ENCODE measurements around the gene LIPE.

LIPE gene

DNA sequence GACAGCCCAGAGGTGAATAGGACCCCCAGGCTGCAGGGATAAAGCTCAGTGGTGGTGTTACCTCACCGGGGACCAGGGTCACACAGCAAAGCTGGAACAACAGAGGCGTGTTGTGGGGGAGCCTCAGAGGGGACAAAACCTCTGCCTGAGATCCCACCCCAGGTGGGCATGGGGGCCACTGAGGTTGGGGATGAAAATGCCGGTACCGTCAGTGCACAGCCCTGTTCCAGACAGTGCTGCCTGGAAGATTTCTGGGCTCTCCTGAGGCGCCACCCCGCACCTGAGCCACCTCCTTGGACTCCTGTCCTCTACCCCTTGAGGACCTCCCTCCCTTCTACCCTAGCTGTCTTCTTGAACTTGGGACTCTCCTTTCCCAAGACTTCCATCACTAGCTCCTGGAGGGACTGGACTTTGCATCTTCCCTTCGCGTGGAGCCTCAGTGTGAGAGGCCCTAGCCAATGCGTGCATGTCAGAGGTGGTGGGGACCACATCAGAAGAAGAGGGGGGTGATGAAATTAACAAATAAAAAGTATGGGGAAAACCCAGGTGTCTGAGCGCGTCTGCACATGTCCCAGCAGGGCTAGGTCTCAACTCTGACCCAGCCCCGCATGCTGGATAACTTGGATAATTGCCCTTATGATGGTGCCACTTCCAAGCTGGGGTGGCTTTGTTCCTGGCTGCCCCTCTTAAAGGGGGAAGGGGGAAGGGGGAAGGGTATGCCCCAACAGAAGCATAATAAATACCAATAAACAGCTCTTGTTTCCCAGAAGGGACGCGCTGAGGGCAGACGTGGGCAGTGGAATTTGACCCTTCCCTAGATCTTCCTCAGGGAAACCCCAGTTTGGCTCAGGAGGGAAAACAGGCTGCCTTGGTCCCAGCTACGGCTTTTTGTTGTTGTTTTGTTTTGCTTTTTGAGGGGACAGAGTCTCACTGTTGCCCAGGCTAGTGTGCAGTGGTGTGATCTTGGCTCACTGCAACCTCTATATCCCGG, 48.7 kb downstream of the LIPE start:
- DNase-seq: no peak

DNA sequence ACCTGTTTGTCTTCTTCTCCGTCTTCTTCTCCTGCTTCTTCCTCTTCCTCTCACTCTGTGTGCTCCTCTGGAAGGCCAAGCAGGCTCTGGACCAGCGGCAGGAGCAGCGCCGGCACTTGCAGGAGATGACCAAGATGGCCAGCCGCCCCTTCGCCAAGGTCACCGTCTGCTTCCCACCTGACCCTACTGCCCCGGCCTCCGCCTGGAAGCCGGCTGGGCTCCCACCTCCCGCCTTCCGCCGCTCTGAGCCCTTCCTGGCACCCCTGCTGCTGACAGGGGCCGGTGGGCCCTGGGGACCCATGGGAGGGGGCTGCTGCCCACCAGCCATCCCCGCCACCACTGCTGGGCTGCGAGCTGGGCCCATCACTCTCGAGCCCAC, 51.0 kb downstream of the LIPE start:
- no peak for DNase-seq

DNA sequence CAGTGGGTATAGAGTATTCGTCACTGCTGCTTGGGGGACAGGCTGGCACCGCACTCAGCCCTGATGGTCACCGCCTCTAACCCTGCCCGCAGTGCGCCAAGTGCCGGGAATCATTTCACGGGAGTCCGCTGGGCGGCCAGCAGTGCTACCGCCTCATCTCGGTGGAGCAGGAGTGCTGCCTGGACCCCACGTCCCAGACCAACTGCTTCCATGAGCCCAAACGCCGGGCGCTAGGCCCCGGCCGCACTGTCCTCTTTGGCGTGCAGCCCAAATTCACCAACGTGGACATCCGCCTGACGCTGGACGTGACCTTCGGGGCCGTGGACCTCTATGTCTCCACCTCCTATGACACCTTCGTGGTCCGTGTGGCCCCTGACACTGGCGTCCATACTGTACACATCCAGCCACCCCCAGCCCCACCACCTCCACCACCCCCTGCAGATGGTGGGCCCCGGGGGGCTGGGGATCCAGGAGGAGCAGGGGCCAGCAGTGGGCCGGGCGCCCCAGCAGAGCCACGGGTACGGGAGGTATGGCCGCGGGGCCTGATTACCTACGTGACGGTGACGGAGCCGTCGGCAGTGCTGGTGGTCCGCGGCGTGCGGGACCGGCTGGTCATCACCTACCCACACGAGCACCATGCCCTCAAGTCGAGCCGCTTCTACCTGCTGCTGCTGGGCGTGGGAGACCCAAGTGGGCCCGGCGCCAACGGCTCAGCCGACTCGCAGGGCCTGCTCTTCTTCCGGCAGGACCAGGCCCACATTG, 51.6 kb downstream of the LIPE start:
- DNase-seq: no peak

DNA sequence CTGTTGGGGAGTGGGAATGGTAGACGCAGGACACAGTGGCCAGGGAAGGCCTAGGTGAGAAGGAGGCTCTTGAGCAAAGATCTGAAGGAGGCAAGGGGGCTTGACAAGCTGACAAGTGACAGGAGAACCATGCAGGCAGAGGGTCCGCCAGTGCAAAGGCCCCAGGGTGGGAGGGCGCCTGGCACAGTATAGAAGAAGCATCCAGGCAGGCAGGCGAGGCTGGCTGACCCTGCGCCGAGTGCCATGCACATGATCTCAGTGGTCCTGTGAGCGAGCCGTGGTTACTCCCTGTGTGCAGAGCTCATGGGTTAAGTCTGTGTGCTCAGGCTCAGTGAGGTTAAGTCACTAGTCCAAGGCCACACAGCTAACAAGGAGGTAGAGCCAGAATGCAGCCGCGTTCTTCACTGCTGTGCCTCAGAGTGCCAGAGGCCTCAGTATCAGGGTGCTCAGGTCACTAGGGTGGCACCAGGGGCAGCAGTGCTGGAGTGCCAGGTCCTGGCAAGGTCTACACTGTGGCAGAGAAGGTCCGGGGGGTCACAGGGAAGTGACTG, 52.3 kb downstream of the LIPE start:
- DNase-seq: no peak

DNA sequence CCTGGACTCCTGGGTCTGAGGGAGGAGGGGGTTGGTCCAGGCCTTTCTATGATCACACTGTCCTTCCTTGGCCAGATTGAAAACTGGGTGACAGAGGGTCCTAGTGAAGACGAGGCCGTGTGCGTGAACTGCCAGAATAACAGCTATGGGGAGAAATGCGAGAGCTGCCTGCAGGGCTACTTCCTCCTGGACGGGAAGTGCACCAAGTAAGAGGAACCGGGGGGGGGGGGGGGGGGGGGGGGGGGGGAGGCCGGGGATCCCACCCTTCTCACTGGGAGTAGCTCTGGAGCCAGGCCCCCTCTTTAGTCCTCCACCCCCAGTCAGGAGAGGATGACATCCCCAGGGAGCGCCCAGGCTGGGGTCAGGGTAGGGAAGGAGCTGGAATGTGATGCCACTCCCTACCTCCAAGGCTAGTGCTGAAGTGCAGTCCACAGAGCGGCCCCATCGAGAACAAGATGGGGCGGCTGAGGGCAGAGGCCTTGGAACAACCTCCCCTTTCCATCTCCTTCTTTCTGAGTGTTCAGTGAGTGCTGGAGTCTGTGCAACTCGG, 56.5 kb downstream of the LIPE start:
- DNase-seq: no peak

DNA sequence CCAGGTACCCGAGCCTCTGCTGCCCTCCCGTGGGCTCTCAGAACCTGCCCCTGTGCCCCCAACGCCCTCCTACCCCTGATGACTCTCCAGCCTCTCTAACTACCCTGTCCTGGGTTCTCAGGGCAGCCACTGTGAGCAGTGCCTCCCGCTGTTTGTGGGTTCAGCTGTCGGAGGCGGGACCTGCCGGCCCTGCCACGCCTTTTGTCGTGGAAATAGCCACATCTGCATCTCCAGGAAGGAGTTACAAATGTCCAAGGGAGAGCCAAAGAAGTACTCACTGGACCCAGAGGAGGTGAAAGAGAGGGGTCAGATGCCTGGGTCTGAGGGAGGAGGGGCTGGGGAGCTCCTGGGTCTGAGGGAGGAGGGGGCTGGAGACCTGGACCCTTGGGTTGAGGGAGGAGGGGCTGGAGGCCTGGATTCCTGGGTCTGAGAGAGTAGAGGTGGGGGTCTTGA, 57.1 kb downstream of the LIPE start:
- DNase-seq: no peak

DNA sequence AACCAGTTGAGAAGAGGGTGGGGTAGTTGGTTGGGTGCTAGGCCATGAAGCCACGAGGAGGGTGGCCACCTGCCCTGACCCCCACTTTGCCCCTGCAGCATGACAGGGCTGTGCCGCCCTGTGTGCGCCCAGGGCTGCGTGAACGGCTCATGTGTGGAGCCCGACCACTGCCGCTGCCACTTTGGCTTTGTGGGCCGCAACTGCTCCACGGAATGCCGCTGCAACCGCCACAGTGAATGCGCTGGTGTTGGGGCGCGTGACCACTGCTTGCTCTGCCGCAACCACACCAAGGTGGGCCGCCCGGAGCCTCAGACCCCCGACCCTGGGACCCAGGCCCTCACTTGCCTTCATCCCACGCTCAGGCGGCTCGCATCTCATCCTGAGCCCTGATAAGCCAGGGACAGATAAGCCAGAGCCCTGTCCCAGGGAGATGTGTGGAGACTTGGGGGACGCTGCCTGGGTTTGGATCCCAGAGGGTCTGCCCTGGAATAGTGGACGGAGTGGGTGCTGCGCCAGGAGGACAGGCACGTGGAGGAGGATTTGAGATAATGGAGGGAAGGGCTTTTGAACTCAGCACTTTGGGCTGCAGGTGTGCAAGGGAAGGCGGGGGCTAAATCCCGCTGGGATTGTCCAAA, 57.6 kb downstream of the LIPE start:
- DNase-seq: no peak

DNA sequence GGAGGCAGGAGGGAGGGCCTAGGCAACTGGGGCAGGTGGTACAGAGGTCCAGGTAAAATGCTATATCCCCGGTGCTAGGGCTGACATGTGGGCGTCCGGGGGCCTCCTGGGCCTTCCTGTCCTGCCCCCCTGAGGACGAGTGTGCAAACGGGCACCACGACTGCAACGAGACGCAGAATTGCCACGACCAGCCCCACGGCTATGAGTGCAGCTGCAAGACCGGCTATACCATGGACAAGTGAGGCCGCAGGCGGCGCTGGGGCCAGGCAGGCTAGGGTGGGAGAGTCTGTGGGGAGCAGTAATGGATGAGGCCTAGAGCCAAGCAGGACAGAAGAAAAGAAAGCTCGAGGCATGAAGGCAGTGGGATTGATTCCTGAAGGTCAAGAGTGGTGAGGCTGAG, 58.4 kb downstream of the LIPE start:
- DNase-seq: no peak

DNA sequence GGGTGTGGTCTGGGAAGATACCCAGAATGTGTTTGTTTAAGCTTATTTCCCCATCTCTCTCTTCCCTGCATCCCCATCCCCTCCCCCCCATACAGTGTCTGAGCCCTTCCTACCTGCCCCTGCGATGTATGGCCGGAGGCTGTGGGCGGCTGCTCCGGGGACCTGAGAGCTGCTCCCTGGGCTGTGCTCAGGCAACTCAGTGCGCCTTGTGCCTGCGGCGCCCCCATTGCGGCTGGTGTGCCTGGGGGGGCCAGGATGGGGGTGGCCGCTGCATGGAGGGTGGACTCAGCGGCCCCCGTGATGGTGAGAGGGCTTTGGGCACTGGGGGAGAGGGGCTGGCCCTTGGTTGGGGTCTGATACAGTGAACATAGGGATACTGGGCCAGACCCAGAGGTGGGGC, 58.8 kb downstream of the LIPE start:
- no peak for DNase-seq

DNA sequence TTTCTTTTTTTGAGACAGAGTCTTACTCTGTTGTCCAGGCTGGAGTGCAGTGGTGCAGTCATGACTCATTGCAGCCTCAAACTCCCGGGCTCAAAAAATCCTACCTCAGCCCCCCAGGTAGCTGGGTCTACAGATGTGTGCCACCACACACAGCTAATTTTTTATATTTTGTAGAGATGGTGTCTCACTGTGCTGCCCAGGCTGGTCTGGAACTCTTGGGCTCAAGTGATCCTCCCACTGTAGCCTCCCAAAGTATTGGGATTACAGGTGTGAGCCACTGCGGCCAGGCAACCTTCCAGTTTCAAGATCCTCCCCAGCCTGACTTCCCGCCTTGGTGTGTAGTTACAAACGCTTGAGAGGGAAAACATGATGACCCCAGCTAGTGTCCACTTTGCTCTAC, 59.3 kb downstream of the LIPE start:
- DNase-seq: no peak

DNA sequence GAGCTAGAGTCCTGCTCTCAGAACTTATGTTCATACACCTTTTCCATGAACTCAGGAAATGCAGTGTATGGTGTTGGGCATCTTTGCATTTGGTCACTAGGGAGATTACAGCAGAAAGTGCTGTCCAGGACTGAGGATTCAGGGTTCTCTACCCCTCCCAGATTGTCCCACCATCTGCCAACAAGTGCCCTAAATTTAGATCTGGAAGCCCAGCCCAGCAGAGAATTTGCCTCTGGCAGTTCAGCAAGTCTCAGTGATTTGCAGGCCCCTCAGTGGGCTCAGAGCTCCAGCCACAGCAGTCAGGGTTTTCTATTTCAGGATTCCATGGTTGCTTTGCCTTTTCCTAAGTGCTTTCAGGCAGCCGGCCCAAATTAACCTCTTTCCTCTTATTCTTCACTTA, 60.5 kb downstream of the LIPE start:
- DNase-seq: no peak

DNA sequence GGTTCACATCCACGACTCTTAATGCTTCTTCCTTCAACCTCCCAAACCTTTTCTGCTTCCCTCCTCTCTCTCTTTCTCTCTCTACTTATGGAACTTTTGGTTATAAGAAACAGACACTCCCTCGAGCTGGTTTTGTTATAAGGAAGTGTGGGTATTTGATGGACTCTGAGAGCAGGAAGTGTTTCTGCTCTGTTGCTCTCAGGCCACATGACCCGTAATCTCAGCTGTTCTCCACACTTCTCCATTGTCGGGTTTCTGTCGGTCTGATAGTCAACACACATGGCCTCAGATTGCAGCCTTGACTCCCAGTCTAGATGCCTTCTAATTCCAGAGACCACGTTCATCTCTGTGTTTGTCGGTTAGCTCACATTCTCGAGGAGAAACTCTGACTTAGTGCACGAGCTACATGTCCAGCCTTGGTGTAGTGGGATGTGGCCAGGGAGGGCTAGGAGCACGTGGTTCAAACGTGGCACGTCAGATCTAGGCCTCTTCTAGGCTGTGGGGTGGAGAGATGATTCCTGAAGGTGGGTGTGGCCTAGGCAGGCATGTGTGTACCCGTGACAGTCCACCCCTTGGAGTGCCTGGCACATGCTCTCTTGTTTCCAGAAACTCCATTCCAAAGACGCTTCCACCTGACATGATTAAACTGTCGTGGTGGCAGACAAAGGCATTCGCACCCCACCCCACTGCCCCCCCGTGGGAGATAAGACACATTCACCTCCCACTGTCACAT, 63.4 kb downstream of the LIPE start:
- no peak for DNase-seq

DNA sequence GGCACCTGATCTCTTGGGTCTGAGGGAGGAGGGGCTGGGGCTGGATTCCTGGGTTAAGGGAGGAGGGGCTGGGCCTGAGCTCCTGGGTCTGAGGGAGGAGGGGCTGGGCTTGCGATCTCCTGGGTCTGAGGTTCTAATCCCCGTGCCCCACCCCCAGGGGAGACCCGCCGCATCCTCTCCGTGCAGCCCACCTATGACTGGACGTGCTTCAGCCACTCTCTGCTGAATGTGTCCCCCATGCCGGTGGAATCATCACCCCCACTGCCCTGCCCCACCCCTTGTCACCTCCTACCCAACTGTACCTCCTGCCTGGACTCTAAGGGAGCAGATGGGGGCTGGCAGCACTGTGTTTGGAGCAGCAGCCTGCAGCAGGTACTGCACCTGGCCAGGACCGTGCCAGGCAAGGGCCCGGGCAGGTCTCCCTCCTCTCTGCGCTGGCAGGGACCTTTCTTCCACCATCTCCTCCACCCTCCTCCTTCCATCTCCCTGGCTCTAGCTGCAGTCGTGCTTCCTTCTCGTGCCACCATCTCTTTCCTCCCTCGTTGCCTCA, 64.2 kb downstream of the LIPE start:
- DNase-seq: no peak

DNA sequence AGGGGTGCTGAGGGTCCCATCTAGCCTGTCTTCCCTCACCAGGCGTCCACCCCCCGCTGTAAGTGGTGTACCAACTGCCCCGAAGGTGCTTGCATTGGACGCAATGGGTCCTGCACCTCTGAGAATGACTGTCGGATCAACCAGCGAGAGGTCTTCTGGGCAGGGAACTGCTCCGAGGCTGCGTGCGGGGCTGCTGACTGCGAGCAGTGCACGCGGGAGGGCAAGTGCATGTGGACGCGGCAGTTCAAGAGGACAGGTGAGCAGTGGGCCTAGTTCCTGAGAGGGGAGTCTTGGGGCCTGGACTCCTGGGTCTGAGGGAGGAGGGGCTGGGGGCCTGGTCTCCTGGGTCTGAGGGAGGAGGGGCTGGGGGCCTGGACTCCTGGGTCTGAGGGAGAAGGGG, 64.8 kb downstream of the LIPE start:
- no peak for DNase-seq

DNA sequence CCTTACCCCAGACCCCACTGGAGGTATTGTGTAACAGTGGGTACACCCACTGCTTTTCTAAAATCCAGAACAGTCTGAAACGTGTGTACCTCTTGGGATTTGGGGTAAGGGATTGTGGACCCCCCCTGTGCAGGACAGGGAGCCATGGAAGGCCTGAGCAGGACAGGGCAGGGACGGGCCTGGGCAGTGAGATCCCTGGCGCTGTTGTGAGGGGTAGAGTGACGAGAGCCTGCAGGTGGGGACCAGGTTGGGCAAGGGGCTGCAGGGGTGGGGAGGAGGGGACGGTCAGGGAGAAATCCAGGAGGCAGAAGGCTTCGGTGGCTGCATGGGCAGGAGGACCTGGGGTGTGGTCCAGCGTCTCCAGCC, 65.7 kb downstream of the LIPE start:
- DNase-seq: no peak

DNA sequence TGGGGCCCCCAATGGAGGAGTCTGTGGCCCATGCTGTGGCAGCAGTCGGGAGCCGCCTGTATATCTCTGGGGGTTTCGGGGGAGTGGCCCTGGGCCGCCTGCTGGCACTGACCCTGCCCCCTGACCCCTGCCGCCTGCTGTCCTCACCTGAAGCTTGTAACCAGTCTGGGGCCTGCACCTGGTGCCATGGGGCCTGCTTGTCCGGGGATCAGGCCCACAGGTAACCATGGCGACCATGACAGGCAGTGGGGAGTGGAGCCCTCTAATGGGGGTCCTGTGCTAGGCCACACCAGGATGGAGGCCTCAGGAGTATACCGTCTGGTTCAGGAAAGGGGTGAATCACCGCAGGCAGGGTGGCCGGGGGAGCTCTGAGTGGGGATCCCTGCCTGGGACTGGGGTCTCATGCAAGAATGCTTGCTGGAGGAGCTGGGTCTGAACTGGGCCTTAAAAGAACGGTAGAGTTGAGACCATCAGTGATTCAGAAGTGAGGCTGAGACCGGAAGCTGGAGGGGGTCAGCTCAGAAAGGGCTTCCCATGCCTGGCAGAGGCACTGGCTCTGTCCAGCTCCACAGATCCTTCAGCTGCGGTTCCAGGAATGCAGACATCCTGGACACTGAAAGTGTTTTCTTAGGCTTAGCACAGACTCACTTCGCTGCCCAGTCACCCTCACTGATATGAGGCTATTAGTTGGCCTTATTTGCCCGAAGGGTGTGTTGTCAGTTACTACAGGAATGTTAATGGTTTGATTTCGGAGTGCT, 66.2 kb downstream of the LIPE start:
- no peak for DNase-seq

DNA sequence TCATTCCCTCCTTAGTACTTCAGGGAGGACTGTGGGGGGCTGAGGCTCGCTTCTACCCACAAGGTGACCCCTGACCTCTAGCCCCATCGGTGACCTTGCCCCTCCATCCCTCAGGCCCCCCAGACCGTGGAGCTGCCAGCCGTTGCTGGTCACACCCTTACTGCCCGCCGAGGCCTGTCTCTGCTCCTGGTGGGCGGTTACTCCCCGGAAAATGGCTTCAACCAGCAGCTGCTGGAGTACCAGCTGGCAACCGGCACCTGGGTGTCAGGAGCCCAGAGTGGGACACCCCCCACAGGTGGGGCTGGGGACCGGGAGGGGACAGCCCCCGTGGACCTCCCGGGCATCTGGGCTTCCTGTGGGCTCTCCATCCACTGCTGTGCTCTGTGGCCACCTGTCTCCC, 69.9 kb downstream of the LIPE start:
- DNase-seq: no peak

DNA sequence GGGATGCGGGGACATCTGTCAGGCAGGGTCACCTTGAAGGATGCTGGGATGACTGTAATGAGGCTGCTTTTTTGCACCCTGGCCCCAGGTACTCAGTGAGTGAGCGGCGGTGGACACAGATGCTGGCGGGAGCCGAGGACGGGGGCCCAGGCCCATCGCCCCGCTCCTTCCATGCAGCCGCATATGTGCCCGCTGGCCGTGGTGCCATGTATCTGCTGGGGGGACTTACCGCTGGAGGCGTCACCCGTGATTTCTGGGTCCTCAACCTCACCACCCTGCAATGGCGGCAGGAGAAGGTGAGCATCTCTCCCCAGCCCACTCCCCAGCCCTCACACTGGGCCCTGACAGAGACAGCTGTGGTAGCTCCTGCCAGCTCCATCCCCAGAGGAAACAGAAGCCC, 70.5 kb downstream of the LIPE start:
- DNase-seq: no peak

DNA sequence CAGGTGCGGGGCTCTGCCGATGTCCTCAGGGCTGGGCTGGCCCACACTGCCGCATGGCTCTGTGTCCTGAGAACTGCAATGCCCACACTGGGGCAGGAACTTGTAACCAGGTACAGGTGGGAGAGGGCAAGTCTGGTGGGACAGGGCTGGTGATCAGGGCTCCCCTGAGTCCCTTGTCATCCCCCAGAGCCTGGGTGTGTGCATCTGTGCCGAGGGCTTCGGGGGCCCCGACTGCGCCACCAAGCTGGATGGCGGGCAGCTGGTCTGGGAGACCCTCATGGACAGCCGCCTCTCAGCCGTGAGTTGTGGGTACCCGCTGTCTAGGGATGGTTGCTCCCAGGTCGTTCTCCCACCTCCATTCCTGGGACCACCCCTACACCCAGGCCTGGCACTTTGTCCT, 71.3 kb downstream of the LIPE start:
- DNase-seq: no peak

DNA sequence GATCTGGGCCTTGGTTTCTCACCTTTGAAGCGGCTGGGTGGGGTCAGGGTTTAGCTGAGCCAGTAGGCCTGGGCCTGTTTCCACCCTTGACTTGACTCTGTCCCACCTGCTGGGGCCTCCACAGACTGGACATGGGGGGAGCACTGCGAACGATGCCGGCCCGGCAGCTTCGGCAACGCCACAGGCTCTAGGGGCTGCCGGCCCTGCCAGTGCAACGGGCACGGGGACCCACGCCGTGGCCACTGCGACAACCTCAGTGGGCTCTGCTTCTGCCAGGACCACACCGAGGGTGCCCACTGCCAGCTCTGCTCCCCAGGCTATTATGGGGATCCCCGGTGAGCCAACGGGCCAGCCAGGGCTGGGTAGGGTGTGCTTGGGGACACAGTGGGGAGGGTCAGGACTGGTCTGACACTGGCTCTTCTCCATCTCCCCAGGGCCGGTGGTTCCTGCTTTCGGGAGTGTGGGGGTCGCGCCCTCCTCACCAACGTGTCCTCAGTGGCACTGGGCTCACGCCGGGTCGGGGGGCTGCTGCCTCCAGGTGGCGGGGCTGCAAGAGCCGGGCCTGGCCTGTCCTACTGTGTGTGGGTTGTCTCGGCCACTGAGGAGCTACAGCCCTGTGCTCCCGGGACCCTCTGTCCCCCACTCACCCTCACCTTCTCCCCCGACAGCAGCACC, 73.7 kb downstream of the LIPE start:
- DNase-seq: no peak

Measured in NCI-H1092 (cell line).